DND-41 (cell line): ENCODE results near the gene TRMT61A.
A peak's percentile ranks its signal among the peaks of the same experiment; 100 is the strongest.
"Not testable (repeated sequence)": the region's sequence is repeated elsewhere in the genome, so short reads cannot be mapped to it uniquely, and the experiment has no call there.

Experiments used
- ATAC-seq: fragments of 200-7000 bp; cut with Tn5 transposase; 3 replicates; pipeline ENCODE4 v1.9.1; 2021; ENCODE audit warnings: low read depth; ENCODE audit not compliant: insufficient read depth
- DNase-seq: peaks from one replicate; pipeline ENCODE4 v3.0.0-alpha.2; 2020
- H2AFZ ChIP-seq: 2 replicates; pipeline ENCODE4 v1.6.0; 2012; ENCODE audit warnings: low read depth, low read length
- H3K27ac ChIP-seq: 2 replicates; pipeline ENCODE4 v1.5.1; 2012; ENCODE audit warnings: low read length, inconsistent platforms
- H3K27me3 ChIP-seq: fragments of 200-600 bp; sonication (generic); 2 replicates; pipeline ENCODE4 v1.6.0; 2012; ENCODE audit warnings: low read length, mild to moderate bottlenecking, inconsistent platforms; ENCODE audit not compliant: insufficient read depth, poor library complexity
- H3K36me3 ChIP-seq: 2 replicates; pipeline ENCODE4 v1.5.1; 2012; ENCODE audit warnings: low read length, inconsistent platforms; ENCODE audit not compliant: insufficient read depth
- H3K4me1 ChIP-seq: 2 replicates; pipeline ENCODE4 v1.5.1; 2012; ENCODE audit warnings: mild to moderate bottlenecking, low read length; ENCODE audit not compliant: insufficient read depth
- H3K4me2 ChIP-seq: 2 replicates; pipeline ENCODE4 v1.6.0; 2012; ENCODE audit warnings: mild to moderate bottlenecking, moderate library complexity, low read length, inconsistent platforms; ENCODE audit not compliant: insufficient read depth
- H3K4me3 ChIP-seq, 2 experiments: fragments of 200-600 bp in 1 of 2; shearing (Covaris generic) in 1 of 2; 2 replicates each; pipeline ENCODE4 v1.5.1; 2012 to 2016; ENCODE audit warnings: inconsistent platforms in 2 of 2, low read length in 2 of 2, mild to moderate bottlenecking in 2 of 2, low read depth in 1 of 2, moderate library complexity in 1 of 2
- H3K79me2 ChIP-seq: 2 replicates; pipeline ENCODE4 v1.6.0; 2012; ENCODE audit warnings: low read length, inconsistent platforms; ENCODE audit not compliant: insufficient read depth
- H3K9ac ChIP-seq: 2 replicates; pipeline ENCODE4 v1.6.0; 2012; ENCODE audit warnings: low read depth, mild to moderate bottlenecking, inconsistent platforms, low read length, moderate library complexity
- H3K9me3 ChIP-seq: 2 replicates; pipeline ENCODE4 v1.5.1; 2012; ENCODE audit warnings: low read length, moderate library complexity, mild to moderate bottlenecking, inconsistent platforms; ENCODE audit not compliant: insufficient read depth, severe bottlenecking
- H4K20me1 ChIP-seq: 2 replicates; pipeline ENCODE4 v1.6.0; 2012; ENCODE audit warnings: low read length; ENCODE audit not compliant: insufficient read depth
- EZH2 ChIP-seq: IDR thresholded peaks from 3 replicates; pipeline ENCODE4 v1.6.1; 2012; ENCODE audit warnings: borderline replicate concordance, low read depth, mild to moderate bottlenecking, moderate library complexity, low read length, inconsistent platforms; ENCODE audit not compliant: severe bottlenecking
- TF ChIP-seq, protein P1 (sequence below): IDR thresholded peaks from 2 replicates; pipeline ENCODE4 v1.5.1; 2012; ENCODE audit warnings: borderline replicate concordance, low read length, moderate library complexity, mild to moderate bottlenecking; ENCODE audit not compliant: poor library complexity, severe bottlenecking; ENCODE audit errors: extremely low read depth

The TRMT61A gene

DNA sequence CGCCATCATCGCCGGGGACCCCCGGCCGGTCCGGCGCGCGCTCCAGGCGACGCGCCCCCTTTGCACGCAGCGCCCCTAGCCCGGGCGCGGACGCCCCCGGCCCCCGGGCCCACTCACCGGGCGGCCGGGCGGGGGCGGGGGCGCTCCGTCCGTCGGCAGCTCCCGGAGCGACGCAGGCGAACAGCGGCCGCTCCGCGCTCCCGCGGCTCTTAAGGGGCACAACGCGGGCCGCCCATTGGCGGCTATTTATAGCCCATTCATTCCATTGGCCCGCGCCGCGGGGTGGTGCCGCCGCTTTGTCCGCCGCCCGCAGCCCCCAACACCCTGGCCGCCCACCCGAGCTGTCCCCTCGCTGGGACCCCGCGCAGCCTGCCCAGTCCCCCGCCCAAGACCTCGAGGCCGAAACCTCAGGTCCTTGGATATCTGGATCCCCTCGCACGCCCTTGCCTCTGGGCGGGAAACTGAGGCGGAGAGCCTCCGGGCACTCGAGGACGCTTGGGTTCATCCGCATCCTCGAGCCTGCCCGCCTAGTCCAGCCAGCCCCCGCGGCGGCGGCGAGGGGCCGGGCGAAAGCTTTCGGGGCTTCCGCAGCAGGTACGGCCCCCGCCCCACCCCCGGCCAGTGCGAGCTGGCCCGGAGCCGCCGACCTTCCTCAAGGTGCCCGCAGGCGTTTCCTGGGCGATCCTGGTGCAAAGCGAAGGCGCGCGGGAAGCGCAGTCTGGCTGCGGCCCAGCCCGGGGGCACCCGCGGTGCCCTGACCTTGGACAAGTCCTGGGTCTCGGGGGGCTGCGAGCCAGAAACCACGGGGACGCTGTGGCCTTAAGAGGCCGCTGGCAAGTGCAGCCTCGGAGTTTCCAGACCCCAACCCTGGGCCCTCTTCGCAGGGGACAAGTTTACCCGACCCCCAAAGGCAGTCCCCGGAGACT lies 6.1 kb upstream of the TRMT61A start, which contains the start of gene CKB:
Gene CKB, minus strand, starts transcription at position 182 of the 926 bp plus-strand sequence. CDS start 337 bp downstream, outside the sequence.
- Histone ChIP-seq H3K9me3 (no peaks in the 10 kb centered on the region), H3K4me2 (no peak within 1 kb of the TSS), H3K27ac (no peak within 1 kb of the TSS), H3K9ac (no peak within 1 kb of the TSS), H2AFZ (no peak within 1 kb of the TSS), H3K4me1 (peaks cover 12% of the 10 kb centered on the region), H3K79me2 (peaks cover 2% of the 10 kb centered on the region; the same call in 1 of the 2 replicates), H3K36me3 (no peaks in the 10 kb centered on the region), H4K20me1 (0 out of 2 replicates have a peak, but pooled peaks cover 4% of the 10 kb centered on the region), H3K27me3 (no peaks in the 10 kb centered on the region), H3K4me3 (no peak within 1 kb of the TSS)
- TF ChIP-seq, protein P1, sequence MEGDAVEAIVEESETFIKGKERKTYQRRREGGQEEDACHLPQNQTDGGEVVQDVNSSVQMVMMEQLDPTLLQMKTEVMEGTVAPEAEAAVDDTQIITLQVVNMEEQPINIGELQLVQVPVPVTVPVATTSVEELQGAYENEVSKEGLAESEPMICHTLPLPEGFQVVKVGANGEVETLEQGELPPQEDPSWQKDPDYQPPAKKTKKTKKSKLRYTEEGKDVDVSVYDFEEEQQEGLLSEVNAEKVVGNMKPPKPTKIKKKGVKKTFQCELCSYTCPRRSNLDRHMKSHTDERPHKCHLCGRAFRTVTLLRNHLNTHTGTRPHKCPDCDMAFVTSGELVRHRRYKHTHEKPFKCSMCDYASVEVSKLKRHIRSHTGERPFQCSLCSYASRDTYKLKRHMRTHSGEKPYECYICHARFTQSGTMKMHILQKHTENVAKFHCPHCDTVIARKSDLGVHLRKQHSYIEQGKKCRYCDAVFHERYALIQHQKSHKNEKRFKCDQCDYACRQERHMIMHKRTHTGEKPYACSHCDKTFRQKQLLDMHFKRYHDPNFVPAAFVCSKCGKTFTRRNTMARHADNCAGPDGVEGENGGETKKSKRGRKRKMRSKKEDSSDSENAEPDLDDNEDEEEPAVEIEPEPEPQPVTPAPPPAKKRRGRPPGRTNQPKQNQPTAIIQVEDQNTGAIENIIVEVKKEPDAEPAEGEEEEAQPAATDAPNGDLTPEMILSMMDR = no peak
- DNase-seq = no peak
- no peak for ATAC-seq

DNA sequence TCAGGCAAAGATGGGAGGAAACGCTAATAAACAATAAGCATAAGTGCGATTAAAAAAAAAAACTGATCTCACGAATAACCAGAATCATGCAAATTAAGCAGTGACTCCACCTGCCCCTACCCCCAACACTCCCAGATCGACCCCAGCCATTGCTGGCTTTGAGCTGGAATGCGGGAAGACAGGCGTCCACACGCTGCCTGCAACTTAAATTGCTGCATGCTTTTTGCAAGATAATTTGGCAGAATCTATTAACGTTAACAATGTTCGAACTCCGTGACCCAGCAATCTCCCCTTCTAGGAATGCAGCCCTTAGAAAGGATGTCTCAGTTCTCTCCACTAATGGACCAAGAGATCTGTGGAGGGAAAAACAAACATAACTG lies 5.4 kb upstream of the TRMT61A start:
- Histone ChIP-seq H2AFZ (no peak overlapping the region), H3K9me3 (no peaks in the 10 kb centered on the region), H3K27me3 (no peaks in the 10 kb centered on the region), H4K20me1 (no peaks in the 10 kb centered on the region), H3K79me2 (peaks cover 8% of the 10 kb centered on the region), H3K9ac (no peak overlapping the region), H3K4me1 (peaks cover 19% of the 10 kb centered on the region), H3K27ac (no peak overlapping the region), H3K4me2 (no peak overlapping the region), H3K36me3 (no peaks in the 10 kb centered on the region; the same call in 1 of the 2 replicates), H3K4me3 (no peak overlapping the region)
- DNase-seq (no peak), ATAC-seq (no peak)
- TF ChIP-seq, protein P1 = no peak
- no peak for TF ChIP-seq EZH2

DNA sequence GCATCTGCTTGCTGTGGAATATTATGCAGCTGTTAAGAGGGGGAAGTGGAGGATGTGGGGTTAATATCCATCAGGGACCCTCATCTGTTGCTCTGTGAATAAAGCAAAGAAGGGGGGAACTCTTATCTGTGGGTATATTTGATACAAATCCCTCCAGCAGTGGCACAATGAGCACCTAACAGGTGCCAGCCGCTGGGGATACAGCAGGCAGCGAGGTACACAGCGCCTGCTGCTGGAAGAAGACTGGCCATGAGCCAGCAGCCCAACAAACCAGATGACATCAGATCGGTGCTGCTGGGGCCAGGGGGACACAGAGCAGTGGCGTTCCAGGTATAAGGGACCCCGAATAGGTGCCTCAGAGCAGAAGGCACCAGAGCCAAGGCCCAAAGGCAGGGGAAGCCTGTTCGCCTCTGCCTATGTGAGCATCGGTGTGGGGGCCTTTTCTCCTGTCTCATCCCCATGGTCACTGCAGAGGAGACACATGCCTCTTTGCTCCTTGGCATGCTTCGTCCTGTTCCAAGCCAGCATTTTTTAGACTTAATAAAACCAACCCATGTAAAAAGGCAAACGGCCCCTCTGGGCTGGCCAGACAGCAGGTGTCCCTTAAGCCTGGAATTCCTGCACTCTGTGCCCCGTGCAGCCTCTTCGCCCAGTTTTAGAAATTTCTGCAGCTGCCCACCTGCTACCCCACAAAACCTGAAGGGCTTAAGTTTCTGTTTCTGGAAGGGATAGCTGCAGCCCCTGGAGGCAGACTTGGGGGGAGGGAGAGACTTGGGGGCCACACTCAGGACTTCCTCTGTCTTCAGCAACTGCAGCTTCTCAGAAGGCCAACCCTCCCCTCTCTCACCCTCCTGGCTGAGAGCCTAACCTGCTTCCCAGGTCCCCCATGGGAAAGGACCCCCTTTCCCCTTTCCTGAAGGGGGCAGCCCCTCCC lies 4.7 kb upstream of the TRMT61A start:
- H3K4me3 ChIP-seq = no peak overlapping the region
- DNase-seq (no peak), ATAC-seq (no peak)
- no peak overlapping the region for H3K9ac ChIP-seq
- no peaks in the 10 kb centered on the region for H3K27me3 ChIP-seq
- H4K20me1 ChIP-seq = no peaks in the 10 kb centered on the region
- peaks cover 15% of the 10 kb centered on the region for H3K79me2 ChIP-seq
- H3K36me3 ChIP-seq = no peaks in the 10 kb centered on the region; the same call in 1 of the 2 replicates
- no peaks in the 10 kb centered on the region for H3K9me3 ChIP-seq
- H3K27ac ChIP-seq = no peak overlapping the region
- no peak overlapping the region for H3K4me2 ChIP-seq
- peaks cover 20% of the 10 kb centered on the region for H3K4me1 ChIP-seq
- TF ChIP-seq, protein P1 = peak; percentile 29
- TF ChIP-seq EZH2 = no peak
- no peak overlapping the region for H2AFZ ChIP-seq

GRCh38 chr14:103525430-103526246 lies 3.4 kb upstream of the TRMT61A start:
- Histone ChIP-seq H4K20me1 (peaks cover 11% of the 10 kb centered on the region), H3K4me1 (peaks cover 30% of the 10 kb centered on the region), H3K79me2 (peaks cover 28% of the 10 kb centered on the region)
- not testable (repeated sequence) for H3K4me2 ChIP-seq, DNase-seq, H2AFZ ChIP-seq, H3K9me3 ChIP-seq, H3K9ac ChIP-seq, ATAC-seq, H3K4me3 ChIP-seq, H3K27ac ChIP-seq, H3K36me3 ChIP-seq, H3K27me3 ChIP-seq
